ENCODE measurements around the gene TSC22D2. TPM values are rescaled to one million over a fixed set of nuclear protein-coding genes. Genes with fewer than 3 reads are reported as not detected.
"Not testable (repeated sequence)": the region's sequence is repeated elsewhere in the genome, so short reads cannot be mapped to it uniquely, and the experiment has no call there.

TSC22D2 gene
- total RNA-seq, 2 donors from 2014 or later = 37.8 to 51.6 TPM

GRCh38 chr3:150469931-150470740 lies 62.0 kb downstream of the TSC22D2 start:
- ATAC-seq (no peak), DNase-seq (no peak)
- H3K9me3 ChIP-seq (ENCODE audit: control insufficient read depth, low read length, poor library complexity, severe bottlenecking) = no peaks in the 10 kb centered on the region
- Mint-ChIP-seq H3K27me3 (no peaks in the 10 kb centered on the region), H3K36me3 (ENCODE audit: low read depth) (peaks cover 4% of the 10 kb centered on the region), H3K4me3 (no peak overlapping the region), H3K4me1 (peaks cover 3% of the 10 kb centered on the region), H3K27ac (no peak overlapping the region)

DNA sequence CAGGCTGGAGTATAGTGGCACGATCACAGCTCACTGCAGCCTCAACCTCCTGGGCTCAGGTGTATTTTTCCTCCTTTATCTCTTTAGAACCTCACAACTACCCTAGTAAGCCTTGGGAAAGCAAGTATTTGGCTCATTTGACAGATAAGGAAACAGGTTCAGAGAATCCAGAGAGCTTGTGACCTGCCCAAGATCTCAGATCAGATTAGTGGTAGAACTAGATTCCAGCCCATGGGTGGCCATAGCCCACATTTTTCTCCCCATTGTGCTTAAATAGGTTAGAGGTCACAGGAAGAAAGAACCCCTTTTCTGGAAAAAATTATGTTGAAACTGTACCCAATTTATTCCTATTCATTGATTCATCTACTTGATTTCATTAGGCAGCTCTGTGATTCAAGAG lies 64.3 kb downstream of the TSC22D2 start:
- Mint-ChIP-seq H3K4me1 (peaks cover under 1% of the 10 kb centered on the region), H3K4me3 (no peak overlapping the region), H3K36me3 (ENCODE audit: low read depth) (peaks cover under 1% of the 10 kb centered on the region), H3K27me3 (no peaks in the 10 kb centered on the region), H3K27ac (no peak overlapping the region)
- DNase-seq (no peak), ATAC-seq (no peak)
- H3K9me3 ChIP-seq (ENCODE audit: control insufficient read depth, low read length, poor library complexity, severe bottlenecking) = no peaks in the 10 kb centered on the region

DNA sequence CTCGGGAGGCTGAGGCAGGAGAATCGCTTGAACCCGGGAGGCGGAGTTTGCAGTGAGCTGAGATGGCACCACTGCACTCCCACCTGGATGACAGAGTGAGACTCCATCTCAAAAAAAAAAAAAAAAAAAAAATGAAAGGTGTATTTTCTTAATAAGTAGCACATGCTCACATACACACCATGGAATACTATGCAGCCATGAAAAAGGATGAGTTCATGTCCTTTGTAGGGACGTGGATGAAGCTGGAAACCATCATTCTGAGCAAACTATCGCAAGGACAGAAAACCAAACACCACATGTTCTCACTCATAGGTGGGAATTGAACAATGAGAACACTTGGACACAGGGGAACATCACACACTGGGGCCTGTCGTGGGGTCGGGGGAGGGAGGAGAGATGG lies 65.1 kb downstream of the TSC22D2 start:
- not testable (repeated sequence) for DNase-seq

DNA sequence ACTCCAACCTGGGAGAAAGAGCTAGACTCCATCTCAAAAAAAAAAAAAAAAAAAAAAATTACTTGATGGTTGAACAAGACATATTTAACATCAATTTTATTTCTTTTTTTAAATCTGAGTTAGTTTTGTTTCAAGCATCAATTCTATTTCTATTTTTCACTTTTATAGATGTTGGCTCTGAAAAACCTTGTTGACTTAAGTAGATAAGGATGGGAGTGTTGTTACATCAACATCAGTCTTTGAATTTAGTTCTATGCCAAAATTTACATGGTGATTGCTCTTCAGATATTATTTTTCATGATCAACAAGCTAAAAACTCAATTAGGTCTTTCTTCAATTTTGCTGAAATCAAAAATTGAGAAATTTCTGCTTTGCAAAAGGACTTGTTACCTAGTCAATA lies 71.3 kb downstream of the TSC22D2 start:
- no peak for DNase-seq
- no peak overlapping the region for H3K27ac Mint-ChIP-seq
- H3K4me1 Mint-ChIP-seq = no peaks in the 10 kb centered on the region
- no peaks in the 10 kb centered on the region for H3K36me3 Mint-ChIP-seq (ENCODE audit: low read depth)
- H3K27me3 Mint-ChIP-seq = no peaks in the 10 kb centered on the region
- no peaks in the 10 kb centered on the region for H3K9me3 ChIP-seq (ENCODE audit: control insufficient read depth, low read length, poor library complexity, severe bottlenecking)
- no peak overlapping the region for H3K4me3 Mint-ChIP-seq
- ATAC-seq = no peak

More for the DNA sequence above, 65.1 kb downstream of the TSC22D2 start:
- H3K4me1 Mint-ChIP-seq; H3K27ac Mint-ChIP-seq; H3K36me3 Mint-ChIP-seq (ENCODE audit: low read depth); ATAC-seq; H3K27me3 Mint-ChIP-seq; H3K9me3 ChIP-seq (ENCODE audit: control insufficient read depth, low read length, poor library complexity, severe bottlenecking); H3K4me3 Mint-ChIP-seq: not testable (repeated sequence)

DNA sequence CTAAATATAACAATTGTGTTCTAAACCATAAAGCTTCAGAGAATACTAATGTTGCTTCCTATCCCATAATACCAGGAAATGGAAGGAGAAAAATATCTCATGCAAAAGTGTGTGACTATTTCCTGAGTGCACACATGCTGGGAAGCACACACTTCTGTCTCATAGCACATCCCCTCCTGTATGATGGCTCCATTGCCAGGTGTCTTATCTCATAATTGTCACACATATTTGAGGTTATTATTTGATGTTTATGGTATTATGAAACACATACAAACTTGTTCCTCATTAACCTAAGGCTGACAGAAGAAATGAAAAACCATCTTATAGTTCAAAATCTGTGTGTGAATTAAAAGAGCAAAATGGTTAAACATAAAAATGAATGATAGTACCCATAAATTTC lies 72.8 kb downstream of the TSC22D2 start:
- DNase-seq (no peak), ATAC-seq (no peak)
- Mint-ChIP-seq H3K36me3 (ENCODE audit: low read depth) (no peaks in the 10 kb centered on the region), H3K27me3 (no peaks in the 10 kb centered on the region), H3K27ac (no peak overlapping the region), H3K4me3 (no peak overlapping the region), H3K4me1 (no peaks in the 10 kb centered on the region)
- no peaks in the 10 kb centered on the region for H3K9me3 ChIP-seq (ENCODE audit: control insufficient read depth, low read length, poor library complexity, severe bottlenecking)

DNA sequence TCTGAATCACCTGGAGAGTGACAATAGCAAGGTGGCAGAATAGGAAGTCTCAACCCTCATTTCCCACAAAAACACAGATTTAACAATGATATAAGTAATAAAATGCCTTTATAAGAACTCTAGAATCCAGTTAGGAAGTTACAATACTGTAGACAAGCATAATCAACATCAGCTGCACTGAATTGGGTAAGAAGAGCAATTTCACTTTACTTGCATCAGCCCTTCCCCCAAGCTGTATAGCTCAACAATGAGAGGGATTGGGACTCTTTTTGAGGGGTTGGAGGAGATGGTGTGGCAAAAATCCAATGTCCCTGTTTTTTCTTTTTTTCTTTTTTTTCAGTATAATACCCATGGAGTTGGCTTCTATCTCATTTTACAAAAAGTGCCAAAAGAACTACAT lies 75.1 kb downstream of the TSC22D2 start:
- Mint-ChIP-seq H3K4me1 (no peaks in the 10 kb centered on the region), H3K27ac (no peak overlapping the region), H3K36me3 (ENCODE audit: low read depth) (no peaks in the 10 kb centered on the region), H3K4me3 (no peak overlapping the region), H3K27me3 (no peaks in the 10 kb centered on the region)
- DNase-seq (no peak), ATAC-seq (no peak)
- H3K9me3 ChIP-seq (ENCODE audit: control insufficient read depth, low read length, poor library complexity, severe bottlenecking) = peaks cover 2% of the 10 kb centered on the region

- DNase-seq = no peak
- H3K9me3 ChIP-seq (ENCODE audit: control insufficient read depth, low read length, poor library complexity, severe bottlenecking) = peaks cover 2% of the 10 kb centered on the region
- ATAC-seq = no peak
- H3K36me3 Mint-ChIP-seq (ENCODE audit: low read depth) = no peaks in the 10 kb centered on the region
- no peak overlapping the region for H3K4me3 Mint-ChIP-seq
- no peak overlapping the region for H3K27ac Mint-ChIP-seq
- H3K4me1 Mint-ChIP-seq = no peaks in the 10 kb centered on the region
- H3K27me3 Mint-ChIP-seq = no peaks in the 10 kb centered on the region
Measured at GRCh38 chr3:150484410-150484809, 76.3 kb downstream of the TSC22D2 start.

DNA sequence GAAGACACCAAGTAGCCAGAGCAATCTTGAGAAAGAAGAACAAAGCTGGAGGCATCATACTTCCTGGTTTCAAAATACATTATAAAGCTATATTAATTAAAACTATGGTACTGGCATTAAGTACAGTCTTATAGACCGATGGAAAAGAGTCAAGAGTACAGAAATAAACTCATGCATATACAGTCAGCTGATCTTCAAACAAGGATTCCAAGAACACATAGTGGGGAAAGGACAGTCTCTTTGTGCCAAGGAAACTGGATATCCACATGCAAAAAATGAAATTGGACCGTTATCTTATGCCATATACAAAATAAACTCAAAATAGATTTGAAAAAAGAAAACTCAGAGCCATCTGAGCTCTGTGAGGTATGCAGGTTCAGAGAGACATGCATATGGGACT lies 80.8 kb downstream of the TSC22D2 start:
- Mint-ChIP-seq H3K27me3 (no peaks in the 10 kb centered on the region), H3K4me3 (no peak overlapping the region), H3K27ac (no peak overlapping the region), H3K36me3 (ENCODE audit: low read depth) (no peaks in the 10 kb centered on the region), H3K4me1 (no peaks in the 10 kb centered on the region)
- DNase-seq (no peak), ATAC-seq (no peak)
- H3K9me3 ChIP-seq (ENCODE audit: control insufficient read depth, low read length, poor library complexity, severe bottlenecking) = peaks cover 2% of the 10 kb centered on the region

GRCh38 chr3:150490277-150490986 lies 82.3 kb downstream of the TSC22D2 start:
- H3K4me1 Mint-ChIP-seq = no peaks in the 10 kb centered on the region
- H3K4me3 Mint-ChIP-seq = no peak overlapping the region
- DNase-seq = no peak
- ATAC-seq = no peak
- no peak overlapping the region for H3K27ac Mint-ChIP-seq
- H3K27me3 Mint-ChIP-seq = no peaks in the 10 kb centered on the region
- no peaks in the 10 kb centered on the region for H3K36me3 Mint-ChIP-seq (ENCODE audit: low read depth)
- H3K9me3 ChIP-seq (ENCODE audit: control insufficient read depth, low read length, poor library complexity, severe bottlenecking) = peaks cover 2% of the 10 kb centered on the region

- no peak overlapping the region for H3K4me3 Mint-ChIP-seq
Measured at GRCh38 chr3:150494411-150494977, 86.4 kb downstream of the TSC22D2 start.

GRCh38 chr3:150495149-150495548 lies 87.1 kb downstream of the TSC22D2 start:
- Mint-ChIP-seq H3K36me3 (ENCODE audit: low read depth) (no peaks in the 10 kb centered on the region), H3K4me3 (no peak overlapping the region), H3K27me3 (peaks cover 6% of the 10 kb centered on the region), H3K4me1 (peaks cover 2% of the 10 kb centered on the region), H3K27ac (no peak overlapping the region)
- no peaks in the 10 kb centered on the region for H3K9me3 ChIP-seq (ENCODE audit: control insufficient read depth, low read length, poor library complexity, severe bottlenecking)
- DNase-seq = no peak
- ATAC-seq = no peak

More at GRCh38 chr3:150494411-150494977, 86.4 kb downstream of the TSC22D2 start:
- no peak for DNase-seq
- no peak for ATAC-seq
- H3K36me3 Mint-ChIP-seq (ENCODE audit: low read depth) = no peaks in the 10 kb centered on the region
- peaks cover 2% of the 10 kb centered on the region for H3K4me1 Mint-ChIP-seq
- H3K27me3 Mint-ChIP-seq = peaks cover 6% of the 10 kb centered on the region
- H3K9me3 ChIP-seq (ENCODE audit: control insufficient read depth, low read length, poor library complexity, severe bottlenecking) = no peaks in the 10 kb centered on the region
- H3K27ac Mint-ChIP-seq = no peak overlapping the region

GRCh38 chr3:150495563-150496168 lies 87.6 kb downstream of the TSC22D2 start:
- no peak overlapping the region for H3K27ac Mint-ChIP-seq
- H3K9me3 ChIP-seq (ENCODE audit: control insufficient read depth, low read length, poor library complexity, severe bottlenecking) = no peaks in the 10 kb centered on the region
- no peaks in the 10 kb centered on the region for H3K36me3 Mint-ChIP-seq (ENCODE audit: low read depth)
- no peak overlapping the region for H3K4me3 Mint-ChIP-seq
- no peak for DNase-seq
- ATAC-seq = peak; percentile 54
- peaks cover 6% of the 10 kb centered on the region for H3K27me3 Mint-ChIP-seq
- peaks cover 2% of the 10 kb centered on the region for H3K4me1 Mint-ChIP-seq

- Mint-ChIP-seq H3K27me3 (peaks cover 6% of the 10 kb centered on the region), H3K4me3 (no peak overlapping the region), H3K36me3 (ENCODE audit: low read depth) (no peaks in the 10 kb centered on the region), H3K4me1 (peaks cover 2% of the 10 kb centered on the region), H3K27ac (no peak overlapping the region)
- DNase-seq (no peak), ATAC-seq (no peak)
- H3K9me3 ChIP-seq (ENCODE audit: control insufficient read depth, low read length, poor library complexity, severe bottlenecking) = no peaks in the 10 kb centered on the region
Measured at GRCh38 chr3:150497956-150498355, 89.9 kb downstream of the TSC22D2 start.
